Stimulated activated CD8-positive, alpha-beta memory T cell treated with anti-CD3 and anti-CD28 coated beads, Interleukin-12 subunit alpha, Interleukin-12 subunit beta, amount 100 ng/mL, for 24 hours (primary cell): Measurements from ENCODE around the gene BBC3.
A peak's percentile ranks its signal among the peaks of the same experiment; 100 is the strongest.
"Not testable (repeated sequence)": the region's sequence is repeated elsewhere in the genome, so short reads cannot be mapped to it uniquely, and the experiment has no call there.

Experiments
- DNase-seq: peaks from one replicate; pipeline ENCODE4 v3.0.0-alpha.2; 2020; ENCODE audit errors: extremely low read depth

Gene BBC3, protein sequence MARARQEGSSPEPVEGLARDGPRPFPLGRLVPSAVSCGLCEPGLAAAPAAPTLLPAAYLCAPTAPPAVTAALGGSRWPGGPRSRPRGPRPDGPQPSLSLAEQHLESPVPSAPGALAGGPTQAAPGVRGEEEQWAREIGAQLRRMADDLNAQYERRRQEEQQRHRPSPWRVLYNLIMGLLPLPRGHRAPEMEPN

GRCh38 chr19:47230921-47231214, at the start of gene BBC3:
Gene BBC3 (minus strand): TSS chr19:47231199. CDS start chr19:47228431, 2,768 bp downstream.
- no peak for DNase-seq

- no peak for DNase-seq
Observed at GRCh38 chr19:47280183-47280797, 49.3 kb upstream of the BBC3 start.

DNA sequence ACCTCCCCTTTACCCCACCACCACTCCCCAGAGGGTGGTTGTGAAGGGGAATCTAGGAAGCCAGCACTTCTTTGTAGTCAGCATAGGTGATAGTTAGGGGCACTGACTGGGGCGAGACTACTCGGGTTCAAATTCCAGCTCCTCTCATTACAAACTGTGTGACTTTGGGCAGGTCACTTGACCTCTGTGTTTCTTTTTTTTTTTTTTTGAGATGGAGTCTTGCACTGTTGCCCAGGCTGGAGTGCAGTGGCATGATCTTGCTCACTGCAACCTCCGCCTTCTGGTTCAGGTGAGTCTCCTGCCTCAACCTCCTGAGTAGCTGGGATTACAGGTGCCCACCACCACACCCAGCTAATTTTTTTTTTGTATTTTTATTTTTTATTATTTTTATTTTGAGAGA, 45.5 kb upstream of the BBC3 start:
- not testable (repeated sequence) for DNase-seq

- DNase-seq: no peak
Observed at GRCh38 chr19:47275791-47276461, 44.9 kb upstream of the BBC3 start.

GRCh38 chr19:47274891-47275761, 44.1 kb upstream of the BBC3 start:
- no peak for DNase-seq

GRCh38 chr19:47274071-47274890, 43.3 kb upstream of the BBC3 start, which contains the start of gene INAFM1:
Gene INAFM1 (plus strand): TSS chr19:47274885. CDS start chr19:47274920, 35 bp downstream.
- peak; percentile 99 for DNase-seq

DNA sequence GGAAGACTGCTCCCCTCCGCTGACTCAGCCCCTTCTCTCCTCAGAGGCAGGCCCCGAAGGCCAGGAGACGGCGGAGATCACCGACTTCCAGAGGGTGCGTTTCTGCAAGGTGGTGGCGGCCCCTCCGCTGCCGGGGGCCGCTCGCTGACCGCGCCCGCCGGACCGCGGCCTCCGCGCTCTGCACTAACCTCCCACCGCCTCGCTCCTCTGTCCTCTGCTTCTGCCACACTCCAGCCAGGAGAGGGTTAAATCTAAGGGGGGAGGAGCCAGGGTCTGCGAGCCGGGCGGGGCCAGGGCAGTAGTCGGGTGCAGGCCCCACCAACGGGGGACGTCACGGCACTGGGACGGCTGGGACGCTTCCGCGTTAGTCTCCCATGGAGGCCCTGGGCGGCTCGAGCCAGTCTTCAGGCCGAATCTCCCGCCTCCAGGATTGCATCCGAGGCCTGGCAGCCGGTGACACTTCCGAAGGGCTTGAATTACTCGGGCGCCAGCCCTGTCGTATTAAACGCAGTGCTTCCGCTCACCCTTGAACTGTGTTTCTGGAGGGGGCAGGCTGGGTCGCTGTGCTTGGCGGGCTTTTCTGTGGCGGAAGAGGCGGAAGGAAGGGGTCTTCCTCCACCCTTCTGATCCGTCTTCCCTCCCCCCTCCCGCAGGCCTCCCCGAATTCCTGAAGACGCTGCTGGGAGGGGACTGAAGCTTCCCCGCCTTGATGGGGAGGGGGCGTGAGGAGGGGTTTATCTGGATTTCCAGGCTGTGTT, 42.5 kb upstream of the BBC3 start:
- peak; percentile 70 for DNase-seq

DNA sequence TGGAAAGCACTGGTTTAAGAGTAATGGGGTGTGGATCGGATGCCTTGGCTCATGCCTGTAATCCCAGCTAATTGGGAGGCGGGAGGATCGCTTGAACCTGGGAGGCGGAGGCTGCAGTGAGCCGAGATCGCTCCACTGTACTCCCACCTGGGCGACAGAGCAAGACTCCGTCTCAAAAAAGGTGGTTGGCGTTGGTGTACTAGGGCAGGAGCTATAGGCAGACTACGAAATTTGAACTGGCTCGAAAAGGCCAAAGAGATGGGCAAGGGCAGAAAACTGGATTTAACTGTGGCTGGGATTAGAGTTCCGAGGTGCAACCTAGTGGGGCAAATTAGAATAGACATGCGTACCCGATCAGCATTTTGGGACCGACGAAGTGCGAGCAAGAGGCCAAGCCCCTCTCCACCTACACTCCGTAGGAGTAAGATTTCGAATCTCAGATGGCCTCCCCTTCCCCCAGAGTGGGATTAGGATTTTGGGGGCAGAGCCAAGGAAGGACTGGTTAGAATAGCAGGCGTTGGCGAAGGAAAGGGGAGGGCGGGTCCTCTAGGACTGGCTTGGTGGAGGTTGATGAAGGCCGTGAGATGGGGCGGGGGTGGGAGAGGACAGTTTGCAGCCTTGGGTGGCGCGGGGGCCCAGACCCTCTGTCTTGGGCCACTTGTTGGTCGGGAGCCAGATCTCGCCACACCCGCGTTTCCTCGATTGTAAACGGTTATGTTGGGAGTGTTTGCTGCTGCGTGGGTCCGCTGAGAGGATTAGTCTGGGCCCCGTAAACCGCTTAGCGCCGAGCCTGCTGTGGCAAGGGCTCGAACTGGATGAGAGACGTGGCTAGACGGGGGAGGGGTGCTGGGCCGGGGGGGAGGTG, 41.7 kb upstream of the BBC3 start:
- DNase-seq: peak; percentile 32

DNA sequence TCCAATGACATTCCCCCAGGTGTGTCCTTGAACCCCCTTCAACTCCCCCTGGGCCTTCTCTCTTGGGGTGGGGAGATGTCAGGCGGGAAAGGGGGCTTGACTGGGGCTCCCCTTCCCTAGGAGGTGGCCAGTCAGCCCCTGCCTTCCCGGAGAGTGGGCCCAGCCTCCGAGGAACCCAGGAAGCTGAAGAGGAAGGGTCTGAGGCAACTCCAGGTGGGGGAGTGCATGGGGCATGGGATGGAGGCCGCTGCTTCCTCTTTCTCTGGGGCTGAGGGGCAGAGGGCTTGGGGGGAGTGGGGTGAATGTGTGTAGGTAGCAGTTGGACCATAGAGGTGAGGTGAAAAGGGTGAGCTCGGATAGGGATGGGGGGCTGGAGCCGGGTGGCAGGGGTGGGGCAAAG, 41.0 kb upstream of the BBC3 start:
- no peak for DNase-seq

GRCh38 chr19:47270408-47270807, 39.4 kb upstream of the BBC3 start:
- DNase-seq: no peak

GRCh38 chr19:47269596-47269995, 38.6 kb upstream of the BBC3 start:
- DNase-seq: no peak

GRCh38 chr19:47268028-47268427, 37.0 kb upstream of the BBC3 start:
- DNase-seq: no peak

- DNase-seq: no peak
Observed at GRCh38 chr19:47267350-47267759, 36.4 kb upstream of the BBC3 start.

DNA sequence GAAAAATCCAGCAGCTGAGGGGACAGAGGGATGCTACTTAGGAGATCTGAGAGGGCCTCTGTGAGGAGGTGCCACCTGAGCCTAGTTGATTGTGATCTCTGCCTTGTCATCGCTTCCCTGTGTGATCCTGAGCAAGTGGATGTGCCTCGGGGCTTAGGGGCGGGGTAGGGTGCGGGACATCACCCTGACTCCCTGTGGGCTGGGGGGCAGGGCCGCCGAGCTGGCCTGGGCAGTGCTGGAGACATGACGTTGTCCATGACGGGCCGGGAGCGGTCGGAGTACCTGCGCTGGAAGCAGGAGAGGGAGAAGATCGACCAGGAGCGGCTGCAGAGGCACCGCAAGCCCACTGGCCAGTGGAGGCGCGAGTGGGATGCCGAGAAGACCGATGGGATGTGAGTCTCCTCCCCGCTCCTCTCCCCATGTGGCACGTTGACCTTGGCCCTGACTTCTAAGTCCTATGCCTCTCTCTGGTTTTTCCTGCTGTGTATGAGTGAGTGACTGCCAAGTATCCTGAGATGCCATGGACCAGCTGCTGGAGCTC, 35.5 kb upstream of the BBC3 start:
- DNase-seq: no peak

DNA sequence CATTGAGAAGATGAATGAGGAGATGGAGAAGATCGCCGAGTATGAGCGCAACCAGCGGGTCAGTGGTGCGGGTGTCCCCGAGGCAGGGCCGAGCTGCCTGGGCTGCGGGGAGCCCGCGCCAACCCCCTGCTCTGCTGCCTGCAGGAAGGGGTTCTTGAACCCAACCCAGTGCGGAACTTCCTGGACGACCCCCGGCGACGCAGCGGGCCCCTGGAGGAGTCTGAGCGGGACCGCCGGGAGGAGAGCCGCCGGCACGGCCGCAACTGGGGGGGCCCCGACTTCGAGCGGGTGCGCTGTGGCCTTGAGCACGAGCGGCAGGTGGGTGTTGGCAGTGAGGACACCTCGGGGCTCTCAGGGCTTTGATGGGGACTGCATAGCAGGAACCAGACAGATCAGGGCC, 33.6 kb upstream of the BBC3 start:
- DNase-seq: no peak

GRCh38 chr19:47261946-47262793, 31.2 kb upstream of the BBC3 start:
- not testable (repeated sequence) for DNase-seq

DNA sequence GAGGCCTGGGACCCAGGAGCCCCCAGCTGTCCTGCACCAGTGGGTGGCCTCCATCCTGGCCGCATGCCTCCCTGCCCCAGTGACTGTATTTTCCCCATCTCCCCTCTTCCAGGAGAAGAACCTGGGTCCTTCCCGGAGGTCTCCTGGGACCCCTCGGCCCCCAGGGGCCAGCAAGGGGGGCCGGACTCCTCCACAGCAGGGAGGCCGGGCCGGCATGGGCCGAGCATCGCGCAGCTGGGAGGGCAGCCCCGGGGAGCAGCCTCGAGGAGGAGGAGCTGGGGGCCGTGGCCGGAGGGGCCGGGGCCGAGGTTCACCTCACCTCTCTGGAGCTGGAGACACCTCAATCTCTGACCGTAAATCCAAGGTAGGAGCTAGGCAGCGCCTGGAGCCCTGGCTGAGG, 29.5 kb upstream of the BBC3 start:
- DNase-seq: no peak

- no peak for DNase-seq
Observed at GRCh38 chr19:47258895-47259555, 28.0 kb upstream of the BBC3 start.
